ENCODE measurements around the gene MS4A1. TPM values are rescaled to one million over a fixed set of nuclear protein-coding genes. Genes with fewer than 3 reads are reported as not detected.
"Not testable (repeated sequence)": the region's sequence is repeated elsewhere in the genome, so short reads cannot be mapped to it uniquely, and the experiment has no call there.

MS4A1 gene
- total RNA-seq (10 to 100 TPM; 45.0 to 45.1 TPM), polyA plus RNA-seq (1 to 10 TPM in 2 of 3 donors, under 1 TPM in 1; 0.33 to 7.7 (median 1.1) TPM), total RNA-seq (0 to 0.49 (median 0.03) reads per million in 6 experiments)

DNA sequence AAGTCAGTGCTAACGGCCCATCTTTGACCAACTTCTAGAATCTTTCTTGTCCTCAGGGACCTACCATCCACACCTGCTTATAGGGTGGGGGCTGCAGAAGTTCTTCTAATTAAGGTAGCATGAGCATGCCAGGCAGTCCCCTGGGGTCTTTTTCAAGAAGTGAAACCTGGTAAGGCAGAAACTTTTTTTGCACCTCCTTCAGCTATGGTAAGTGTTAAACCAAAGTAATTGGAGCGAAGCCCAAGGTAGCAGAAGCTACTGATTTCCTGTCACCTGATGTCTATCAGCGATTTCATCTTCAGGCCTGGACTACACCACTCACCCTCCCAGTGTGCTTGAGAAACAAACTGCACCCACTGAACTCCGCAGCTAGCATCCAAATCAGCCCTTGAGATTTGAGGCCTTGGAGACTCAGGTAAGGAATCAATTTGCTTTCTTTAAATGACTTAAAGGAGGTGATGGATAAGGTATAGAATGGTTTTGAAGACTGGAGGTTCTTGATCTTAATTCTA is at the start of gene MS4A1:
Gene MS4A1, plus strand, starts transcription at position 317 of the 512 bp plus-strand sequence. CDS start 6,528 bp downstream, outside the sequence.
- ATAC-seq (peak in 1 of 2 donors; percentile 80), DNase-seq (peak in 2 of 10 donors; percentile 9 to 36)
- POLR2A ChIA-PET = no interaction called here
- Mint-ChIP-seq H3K4me3 (peak within 1 kb of the TSS in 3 of 10 donors; percentile 62 to 76 (median 65)), H3K36me3 (no peaks in the 10 kb centered on the region), H3K27me3 (peaks cover 0 to 9% (median 3%) of the 10 kb centered on the region in 5 donors), H3K9me3 (peaks cover 0 to 2% (median 0%) of the 10 kb centered on the region in 9 donors), H3K27ac (peak within 1 kb of the TSS in 4 of 10 donors; percentile 45 to 86 (median 68)), H3K4me1 (peaks cover 0 to 39% (median 3%) of the 10 kb centered on the region in 4 donors)

DNA sequence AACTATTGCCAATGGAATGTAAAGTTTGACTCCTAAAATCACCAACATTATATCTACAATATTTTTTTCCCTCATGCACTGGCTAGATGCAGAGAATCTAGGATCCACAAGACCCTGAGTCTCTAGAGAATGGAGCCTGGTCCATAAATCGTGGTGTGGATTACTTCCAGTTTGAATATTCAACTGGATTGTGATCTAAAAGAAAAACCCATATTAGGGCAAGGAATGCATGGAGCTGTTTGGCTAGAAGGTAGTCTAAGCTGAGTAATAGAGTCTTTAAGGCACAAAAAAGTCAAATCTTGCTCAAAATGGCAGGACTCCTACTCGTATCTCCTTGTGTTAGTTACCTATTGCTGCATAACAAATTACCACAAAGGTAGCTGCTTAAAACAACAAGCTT is 35.6 kb upstream of the MS4A1 start:
- ATAC-seq = no peak
- POLR2A ChIA-PET = no interaction called here
- peaks cover 0 to 12% (median 0%) of the 10 kb centered on the region in 9 donors for H3K9me3 Mint-ChIP-seq
- H3K36me3 Mint-ChIP-seq = no peaks in the 10 kb centered on the region
- DNase-seq = no peak
- H3K4me1 Mint-ChIP-seq = peaks cover 0 to 7% (median 0%) of the 10 kb centered on the region in 4 donors
- H3K27ac Mint-ChIP-seq = no peak overlapping the region
- no peak overlapping the region for H3K4me3 Mint-ChIP-seq
- H3K27me3 Mint-ChIP-seq = peaks cover 6 to 22% (median 12%) of the 10 kb centered on the region in 5 donors

DNA sequence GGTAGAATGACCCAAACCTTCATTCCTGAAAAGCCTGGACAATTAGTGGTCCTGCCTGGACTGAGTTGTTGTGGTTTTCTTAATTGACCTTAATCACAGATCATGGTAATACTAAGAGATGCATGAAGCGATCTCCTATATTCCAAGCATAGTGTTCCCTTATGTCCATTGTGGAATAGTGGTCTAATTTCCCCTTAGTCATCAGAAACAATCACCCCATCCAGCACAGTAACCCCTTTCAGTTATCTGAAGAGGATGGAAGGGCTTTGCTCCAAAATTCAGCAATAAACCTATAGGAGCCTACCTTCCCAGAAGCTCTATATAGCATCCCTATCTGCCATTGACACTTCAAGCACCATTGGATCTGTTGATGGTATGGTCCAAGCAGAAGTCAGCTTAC is 33.0 kb upstream of the MS4A1 start:
- no peak overlapping the region for H3K4me3 Mint-ChIP-seq
- DNase-seq (no peak), ATAC-seq (no peak)
- POLR2A ChIA-PET = no interaction called here
- no peak overlapping the region for H3K27ac Mint-ChIP-seq
- H3K36me3 Mint-ChIP-seq = no peaks in the 10 kb centered on the region
- peaks cover 1 to 18% (median 5%) of the 10 kb centered on the region in 5 donors for H3K27me3 Mint-ChIP-seq
- H3K4me1 Mint-ChIP-seq = peaks cover 0 to 4% (median 0%) of the 10 kb centered on the region in 4 donors
- peaks cover 0 to 12% (median 0%) of the 10 kb centered on the region in 9 donors for H3K9me3 Mint-ChIP-seq

- Mint-ChIP-seq H3K4me3 (no peak overlapping the region), H3K36me3 (no peaks in the 10 kb centered on the region), H3K27me3 (peaks cover 10 to 42% (median 10%) of the 10 kb centered on the region in 5 donors), H3K27ac (no peak overlapping the region), H3K9me3 (no peaks in the 10 kb centered on the region), H3K4me1 (no peaks in the 10 kb centered on the region)
- no peak for ATAC-seq
- DNase-seq = no peak
- POLR2A ChIA-PET = no interaction called here
Observed at GRCh38 chr11:60428517-60428916, 27.1 kb upstream of the MS4A1 start.

GRCh38 chr11:60429272-60429671 is 26.4 kb upstream of the MS4A1 start, which contains the start of gene MS4A5:
MS4A5 (plus strand) TSS chr11:60429572; CDS start chr11:60429675, 103 bp downstream.
- no peaks in the 10 kb centered on the region for H3K36me3 Mint-ChIP-seq
- peaks cover 0 to 2% (median 0%) of the 10 kb centered on the region in 4 donors for H3K4me1 Mint-ChIP-seq
- POLR2A ChIA-PET = no interaction called here
- ATAC-seq = no peak
- peaks cover 10 to 42% (median 10%) of the 10 kb centered on the region in 5 donors for H3K27me3 Mint-ChIP-seq
- no peak for DNase-seq
- no peak within 1 kb of the TSS for H3K27ac Mint-ChIP-seq
- no peaks in the 10 kb centered on the region for H3K9me3 Mint-ChIP-seq
- no peak within 1 kb of the TSS for H3K4me3 Mint-ChIP-seq

DNA sequence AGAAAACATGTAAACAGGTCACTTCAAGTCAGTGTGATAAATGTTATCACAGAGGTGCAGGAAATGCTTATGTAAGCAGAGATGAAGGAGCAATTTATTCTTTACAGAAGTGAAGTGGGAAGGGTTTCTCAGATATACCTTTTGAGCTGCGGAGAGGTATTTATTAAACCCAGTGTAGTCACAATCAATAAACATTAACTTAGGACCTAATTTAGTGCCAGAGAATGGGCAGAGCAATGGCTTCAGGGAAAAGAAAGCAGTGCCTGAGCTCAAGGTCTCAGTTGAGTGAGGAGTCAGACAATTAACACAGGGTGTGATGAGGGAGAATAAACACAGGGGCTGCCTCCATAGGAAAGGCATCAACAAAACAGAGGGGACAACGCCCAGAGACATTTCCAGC is 24.4 kb upstream of the MS4A1 start:
- no peak overlapping the region for H3K27ac Mint-ChIP-seq
- POLR2A ChIA-PET = no interaction called here
- H3K9me3 Mint-ChIP-seq = no peaks in the 10 kb centered on the region

GRCh38 chr11:60433401-60433800 is 22.2 kb upstream of the MS4A1 start:
- Mint-ChIP-seq H3K9me3 (no peaks in the 10 kb centered on the region), H3K27ac (no peak overlapping the region), H3K4me3 (no peak overlapping the region), H3K36me3 (no peaks in the 10 kb centered on the region), H3K4me1 (peaks cover 0 to 2% (median 0%) of the 10 kb centered on the region in 4 donors), H3K27me3 (peaks cover 6 to 17% (median 8%) of the 10 kb centered on the region in 5 donors)
- DNase-seq = no peak
- no peak for ATAC-seq
- POLR2A ChIA-PET = no interaction called here

More for the DNA sequence above, 24.4 kb upstream of the MS4A1 start:
- DNase-seq (no peak), ATAC-seq (no peak)
- Mint-ChIP-seq H3K4me1 (peaks cover 0 to 2% (median 0%) of the 10 kb centered on the region in 4 donors), H3K4me3 (no peak overlapping the region), H3K36me3 (no peaks in the 10 kb centered on the region), H3K27me3 (peaks cover 9 to 24% (median 10%) of the 10 kb centered on the region in 5 donors)

- DNase-seq = no peak
- Mint-ChIP-seq H3K27ac (peak overlapping the region in 3 of 10 donors; percentile 57 to 86 (median 83)), H3K27me3 (no peaks in the 10 kb centered on the region), H3K9me3 (peaks cover 0 to 8% (median 2%) of the 10 kb centered on the region in 9 donors), H3K36me3 (peaks cover 0 to 5% (median 0%) of the 10 kb centered on the region in 3 donors), H3K4me3 (peak overlapping the region in 6 of 10 donors; percentile 78 to 90 (median 87)), H3K4me1 (peaks cover 2 to 37% (median 16%) of the 10 kb centered on the region in 4 donors)
- POLR2A ChIA-PET = no interaction called here
- no peak for ATAC-seq
Observed at GRCh38 chr11:60447070-60447469, 8.6 kb upstream of the MS4A1 start.

DNA sequence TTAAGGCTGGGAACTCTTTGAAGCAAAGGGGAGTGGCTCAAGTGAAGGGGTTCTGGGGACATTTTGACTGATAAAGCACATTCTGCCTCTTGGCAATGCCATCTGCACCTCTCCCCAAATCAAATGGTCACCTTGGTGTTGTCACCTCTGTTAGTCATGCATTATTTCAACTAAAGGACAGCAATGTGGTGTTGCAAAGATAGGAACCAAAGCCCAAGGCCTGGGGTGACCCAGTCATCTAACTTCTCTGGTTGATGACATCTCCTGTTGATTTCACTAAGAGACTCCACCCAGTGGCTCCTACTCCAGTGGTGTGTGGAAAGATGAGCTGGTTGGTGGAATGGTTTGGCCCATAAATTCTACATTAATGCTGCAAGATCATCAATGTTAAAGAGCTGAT is 7.8 kb upstream of the MS4A1 start:
- peaks cover 2 to 35% (median 16%) of the 10 kb centered on the region in 4 donors for H3K4me1 Mint-ChIP-seq
- DNase-seq (no peak), ATAC-seq (no peak)
- peak overlapping the region in 1 of 10 donors; percentile 9 for H3K27ac Mint-ChIP-seq
- H3K36me3 Mint-ChIP-seq = peaks cover 0 to 5% (median 0%) of the 10 kb centered on the region in 3 donors
- H3K27me3 Mint-ChIP-seq = no peaks in the 10 kb centered on the region
- H3K4me3 Mint-ChIP-seq = no peak overlapping the region
- POLR2A ChIA-PET = no interaction called here
- peaks cover 0 to 8% (median 2%) of the 10 kb centered on the region in 9 donors for H3K9me3 Mint-ChIP-seq

DNA sequence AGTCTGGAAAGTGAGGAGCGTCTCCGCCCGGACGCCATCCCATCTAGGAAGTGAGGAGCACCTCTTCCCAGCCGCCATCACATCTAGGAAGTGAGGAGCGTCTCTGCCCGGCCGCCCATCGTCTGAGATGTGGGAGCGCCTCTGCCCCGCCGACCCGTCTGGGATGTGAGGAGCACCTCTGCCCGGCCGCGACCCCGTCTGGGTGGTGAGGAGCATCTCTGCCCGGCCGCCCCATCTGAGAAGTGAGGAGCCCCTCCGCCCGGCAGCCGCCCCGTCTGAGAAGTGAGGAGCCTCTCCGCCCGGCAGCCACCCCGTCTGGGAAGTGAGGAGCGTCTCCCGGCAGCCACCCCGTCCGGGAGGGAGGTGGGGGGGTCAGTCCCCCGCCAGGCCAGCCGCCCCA is 4.5 kb upstream of the MS4A1 start:
- H3K4me1 Mint-ChIP-seq = peaks cover 0 to 49% (median 11%) of the 10 kb centered on the region in 4 donors
- H3K27ac Mint-ChIP-seq, H3K4me3 Mint-ChIP-seq, H3K36me3 Mint-ChIP-seq, DNase-seq, ATAC-seq, H3K9me3 Mint-ChIP-seq, H3K27me3 Mint-ChIP-seq, POLR2A ChIA-PET: not testable (repeated sequence)

DNA sequence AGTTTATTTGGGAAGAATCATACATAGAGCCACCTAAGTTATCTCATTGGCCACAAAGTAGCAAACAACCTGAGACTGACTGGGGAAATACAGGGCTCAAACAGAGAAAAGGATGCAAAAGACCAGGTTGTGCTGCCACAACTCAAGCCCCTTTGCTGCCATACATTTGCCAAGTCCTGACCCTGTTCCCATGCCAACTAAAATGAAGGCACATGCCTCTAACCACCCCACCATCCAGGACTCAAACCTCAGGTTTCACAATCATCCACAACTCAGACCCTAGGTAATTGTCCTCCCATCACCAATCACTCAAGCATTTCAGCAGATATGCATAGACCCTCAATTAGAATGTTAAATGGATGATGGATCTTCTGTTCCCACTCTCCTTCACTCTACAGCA is 1.4 kb upstream of the MS4A1 start:
- H3K27me3 Mint-ChIP-seq = peaks cover 0 to 9% (median 3%) of the 10 kb centered on the region in 5 donors
- peaks cover 0 to 30% (median 3%) of the 10 kb centered on the region in 4 donors for H3K4me1 Mint-ChIP-seq
- H3K4me3 Mint-ChIP-seq = no peak overlapping the region
- POLR2A ChIA-PET = no interaction called here
- H3K27ac Mint-ChIP-seq = peak overlapping the region in 1 of 10 donors; percentile 86
- H3K9me3 Mint-ChIP-seq = peaks cover 0 to 8% (median 2%) of the 10 kb centered on the region in 9 donors
- ATAC-seq (no peak), DNase-seq (no peak)
- peaks cover 0 to 5% (median 0%) of the 10 kb centered on the region in 3 donors for H3K36me3 Mint-ChIP-seq

- peaks cover 0 to 47% (median 3%) of the 10 kb centered on the region in 4 donors for H3K4me1 Mint-ChIP-seq
Observed at GRCh38 chr11:60457576-60457975, 1.9 kb downstream of the MS4A1 start.

GRCh38 chr11:60459345-60459744 is 3.7 kb downstream of the MS4A1 start:
- Mint-ChIP-seq H3K27ac (no peak overlapping the region), H3K4me3 (peak overlapping the region in 1 of 10 donors; percentile 62), H3K27me3 (peaks cover 0 to 11% (median 5%) of the 10 kb centered on the region in 5 donors), H3K9me3 (no peaks in the 10 kb centered on the region), H3K4me1 (peaks cover 0 to 51% (median 3%) of the 10 kb centered on the region in 4 donors), H3K36me3 (no peaks in the 10 kb centered on the region)
- DNase-seq = no peak
- no peak for ATAC-seq
- POLR2A ChIA-PET = interaction anchor here (0.6 kb wide), 1 partner anchor 62 kb away, joined by 4 read pairs; no protein-coding TSS in a partner anchor

More at GRCh38 chr11:60457576-60457975, 1.9 kb downstream of the MS4A1 start:
- H3K27me3 Mint-ChIP-seq = peaks cover 0 to 9% (median 3%) of the 10 kb centered on the region in 5 donors
- no peaks in the 10 kb centered on the region for H3K36me3 Mint-ChIP-seq
- POLR2A ChIA-PET = no interaction called here
- peak overlapping the region in 2 of 10 donors; percentile 15 to 69 for H3K27ac Mint-ChIP-seq
- H3K4me3 Mint-ChIP-seq = peak overlapping the region in 2 of 10 donors; percentile 20 to 76
- ATAC-seq (no peak), DNase-seq (no peak)
- H3K9me3 Mint-ChIP-seq = no peaks in the 10 kb centered on the region
